ENCODE results near the gene CBS.
"Not testable (repeated sequence)": the region's sequence is repeated elsewhere in the genome, so short reads cannot be mapped to it uniquely, and the experiment has no call there.

CBS gene

GRCh38 chr21:43023175-43023574 lies 52.5 kb downstream of the CBS start:
- DNase-seq: no peak

GRCh38 chr21:43021756-43022600 lies 53.7 kb downstream of the CBS start:
- no peak for DNase-seq

GRCh38 chr21:43021191-43021590 lies 54.4 kb downstream of the CBS start:
- no peak for DNase-seq

GRCh38 chr21:43020771-43021170 lies 54.9 kb downstream of the CBS start:
- no peak for DNase-seq

- no peak for DNase-seq
Observed at GRCh38 chr21:43020177-43020576, 55.5 kb downstream of the CBS start.

GRCh38 chr21:43018519-43018918 lies 57.1 kb downstream of the CBS start:
- no peak for DNase-seq

GRCh38 chr21:43016728-43017127 lies 58.9 kb downstream of the CBS start:
- no peak for DNase-seq

GRCh38 chr21:43015906-43016540 lies 59.6 kb downstream of the CBS start:
- DNase-seq: no peak

GRCh38 chr21:43012596-43012995 lies 63.0 kb downstream of the CBS start:
- DNase-seq: no peak

- no peak for DNase-seq
Observed at GRCh38 chr21:43006874-43007208, 68.8 kb downstream of the CBS start.

GRCh38 chr21:43006051-43006873 lies 69.4 kb downstream of the CBS start:
- not testable (repeated sequence) for DNase-seq

- no peak for DNase-seq
Observed at GRCh38 chr21:43005635-43006034, 70.0 kb downstream of the CBS start.

- no peak for DNase-seq
Observed at GRCh38 chr21:43004926-43005325, 70.7 kb downstream of the CBS start.

Measured in CD4-positive, alpha-beta T cell treated with Interleukin-6 for 4 hours (primary cell).